Measurements from ENCODE around the gene SPTBN1. TPM values are rescaled to one million over a fixed set of nuclear protein-coding genes. Genes with fewer than 3 reads are reported as not detected.

The SPTBN1 gene
- total and polyA plus RNA-seq, 2 of the 13 experiments (the other 11 are each of a cell fraction or from before 2014, with no cell fraction given) = 123 to 299 TPM

- TF ChIP-seq HMG20B (CRISPR knock-in tag; conservative IDR thresholded peaks at IDR 0.05) (no peak), ZNF337 (CRISPR knock-in tag; IDR thresholded peaks at IDR 0.05; ENCODE audit: borderline replicate concordance, low read depth) (no peak), E2F1 (CRISPR knock-in tag; IDR thresholded peaks at IDR 0.05) (no peak), ZNF75D (CRISPR knock-in tag; IDR thresholded peaks at IDR 0.05; ENCODE audit: borderline replicate concordance) (no peak), ZNF552 (CRISPR knock-in tag; IDR thresholded peaks at IDR 0.05; ENCODE audit: borderline replicate concordance) (no peak), GLMP (CRISPR knock-in tag; IDR thresholded peaks at IDR 0.05; ENCODE audit: borderline replicate concordance) (no peak), FOXP1 (IDR thresholded peaks at IDR 0.05) (no peak), FOXP1 (CRISPR knock-in tag; IDR thresholded peaks at IDR 0.05) (peak; percentile 57; the same call in 1 of the 2 replicates), NFATC3 (CRISPR knock-in tag; IDR thresholded peaks at IDR 0.05) (no peak), KDM4B (CRISPR knock-in tag; IDR thresholded peaks at IDR 0.05) (no peak), SMAD9 (CRISPR knock-in tag; IDR thresholded peaks at IDR 0.05) (no peak), RAD51 (IDR thresholded peaks at IDR 0.05; ENCODE audit: borderline replicate concordance) (no peak), ZNF432 (CRISPR knock-in tag; IDR thresholded peaks at IDR 0.05; ENCODE audit: borderline replicate concordance) (no peak), GLI4 (CRISPR knock-in tag; IDR thresholded peaks at IDR 0.05; ENCODE audit: borderline replicate concordance) (no peak), GATAD2A (CRISPR knock-in tag; IDR thresholded peaks at IDR 0.05) (peak; percentile 55; the same call in 1 of the 2 replicates), ZHX2 (IDR thresholded peaks at IDR 0.05; ENCODE audit: low read depth) (0 out of 2 replicates have a peak, but pooled peaks have one; percentile 17), ZHX2 (CRISPR knock-in tag; IDR thresholded peaks at IDR 0.05; ENCODE audit: borderline replicate concordance) (no peak), FOXO1 (CRISPR knock-in tag; IDR thresholded peaks at IDR 0.05) (peak; percentile 59), TRIM24 (CRISPR knock-in tag; IDR thresholded peaks at IDR 0.05) (no peak), TEF (CRISPR knock-in tag; IDR thresholded peaks at IDR 0.05) (no peak), SOX5 (CRISPR knock-in tag; IDR thresholded peaks at IDR 0.05; ENCODE audit: borderline replicate concordance) (peak; percentile 83), KDM2A (CRISPR knock-in tag; IDR thresholded peaks at IDR 0.05; ENCODE audit: borderline replicate concordance, low read depth) (no peak), NR1H2 (CRISPR knock-in tag; IDR thresholded peaks at IDR 0.05; ENCODE audit: borderline replicate concordance, low read depth) (no peak), ZNF430 (CRISPR knock-in tag; IDR thresholded peaks at IDR 0.05) (no peak), RXRA (CRISPR knock-in tag; IDR thresholded peaks at IDR 0.05) (peak; percentile 18; the same call in 1 of the 2 replicates)
Observed at GRCh38 chr2:54446625-54447024, 9.5 kb upstream of the SPTBN1 start (continued).
